HG03175 (cell line): Measurements from ENCODE around the gene CC2D2B.

ENCODE experiments used
- ATAC-seq: cut with Tn5 transposase; IDR thresholded peaks from one replicate; pipeline ENCODE4 v1.9.1; 2021; ENCODE audit warnings: mild to moderate bottlenecking, moderate library complexity; ENCODE audit not compliant: unreplicated experiment

CC2D2B gene

DNA sequence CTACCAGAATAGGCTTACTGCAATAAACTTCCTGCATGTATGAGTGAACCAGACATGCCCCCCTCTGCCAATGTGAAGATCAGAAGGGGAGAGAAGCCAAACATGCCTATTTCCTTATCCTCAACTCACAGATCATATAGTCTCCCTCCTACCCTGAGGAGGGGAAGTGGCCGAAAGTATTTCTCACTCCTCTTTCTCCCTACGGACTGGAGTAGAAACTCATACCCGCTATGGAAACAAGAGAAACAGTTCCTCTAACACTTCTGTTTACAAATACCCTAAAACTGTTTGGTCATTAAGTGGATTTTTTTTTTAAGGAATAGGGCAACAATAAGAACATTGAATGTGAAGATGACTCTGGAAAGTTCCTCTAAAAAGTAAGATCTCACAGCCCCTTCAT, 167.0 kb downstream of the CC2D2B start:
- ATAC-seq: no peak

- ATAC-seq: no peak
Observed at GRCh38 chr10:96075977-96076376, 168.2 kb downstream of the CC2D2B start.

DNA sequence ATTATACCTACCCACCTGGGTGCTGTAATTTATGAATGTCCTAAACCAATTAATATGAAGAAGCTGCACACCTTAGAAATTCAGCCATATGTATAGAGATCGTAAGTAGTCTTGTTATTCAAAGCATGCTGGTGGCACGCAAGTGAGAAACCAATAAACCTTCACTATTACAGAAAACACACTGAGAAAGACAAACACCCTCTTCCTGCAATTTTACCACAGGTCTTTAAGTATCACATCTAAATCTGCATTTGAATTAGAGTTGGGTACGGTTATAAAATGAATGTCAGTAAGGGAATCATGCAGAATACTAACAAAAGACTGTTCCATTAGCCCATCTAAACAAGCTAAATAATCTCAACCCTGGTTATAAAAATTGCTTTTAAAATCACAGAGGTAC, 169.4 kb downstream of the CC2D2B start:
- no peak for ATAC-seq

GRCh38 chr10:96082153-96082552, 174.4 kb downstream of the CC2D2B start:
- no peak for ATAC-seq
